Eye (tissue), 1 donor: ENCODE data around the gene P2RY6.

Source experiments
- DNase-seq: peaks from one replicate; pipeline ENCODE4 v3.0.0-alpha.2; 2015

P2RY6 gene

GRCh38 chr11:73281796-73282660, 9.9 kb downstream of the P2RY6 start:
- no peak for DNase-seq

GRCh38 chr11:73283276-73284000, 11.3 kb downstream of the P2RY6 start:
- DNase-seq, result no peak

GRCh38 chr11:73284106-73284505, 12.0 kb downstream of the P2RY6 start:
- no peak for DNase-seq

GRCh38 chr11:73285721-73286120, 13.6 kb downstream of the P2RY6 start:
- no peak for DNase-seq

DNA sequence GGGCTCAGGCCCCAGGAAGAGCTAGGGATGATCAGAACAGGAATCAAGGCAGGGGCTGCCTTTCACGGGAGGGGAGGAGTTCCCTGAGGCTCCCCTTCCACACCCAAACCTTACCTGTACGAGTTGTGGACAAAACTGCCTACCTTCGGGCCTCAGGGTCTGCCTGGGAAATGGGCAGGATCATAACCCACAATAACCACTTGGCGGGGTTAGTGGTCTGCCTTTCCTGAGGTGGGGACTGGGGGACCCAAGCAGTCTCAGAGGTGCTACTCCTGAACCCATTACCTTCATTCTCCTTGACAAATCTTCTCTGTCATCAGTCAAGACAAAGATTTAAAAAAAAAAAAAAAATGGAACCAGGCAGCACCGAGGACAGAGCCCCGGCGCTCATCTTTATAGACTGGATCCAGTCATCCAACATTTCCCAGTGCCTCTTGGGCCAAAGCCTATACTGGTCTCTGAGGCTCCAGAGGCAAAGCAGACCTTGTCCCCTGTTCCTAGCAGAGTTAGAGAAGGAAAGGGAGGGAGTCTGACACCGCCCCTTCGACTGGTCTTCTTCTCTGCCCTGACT, 14.2 kb downstream of the P2RY6 start:
- no peak for DNase-seq

GRCh38 chr11:73287400-73288101, 15.4 kb downstream of the P2RY6 start:
- no peak for DNase-seq

DNA sequence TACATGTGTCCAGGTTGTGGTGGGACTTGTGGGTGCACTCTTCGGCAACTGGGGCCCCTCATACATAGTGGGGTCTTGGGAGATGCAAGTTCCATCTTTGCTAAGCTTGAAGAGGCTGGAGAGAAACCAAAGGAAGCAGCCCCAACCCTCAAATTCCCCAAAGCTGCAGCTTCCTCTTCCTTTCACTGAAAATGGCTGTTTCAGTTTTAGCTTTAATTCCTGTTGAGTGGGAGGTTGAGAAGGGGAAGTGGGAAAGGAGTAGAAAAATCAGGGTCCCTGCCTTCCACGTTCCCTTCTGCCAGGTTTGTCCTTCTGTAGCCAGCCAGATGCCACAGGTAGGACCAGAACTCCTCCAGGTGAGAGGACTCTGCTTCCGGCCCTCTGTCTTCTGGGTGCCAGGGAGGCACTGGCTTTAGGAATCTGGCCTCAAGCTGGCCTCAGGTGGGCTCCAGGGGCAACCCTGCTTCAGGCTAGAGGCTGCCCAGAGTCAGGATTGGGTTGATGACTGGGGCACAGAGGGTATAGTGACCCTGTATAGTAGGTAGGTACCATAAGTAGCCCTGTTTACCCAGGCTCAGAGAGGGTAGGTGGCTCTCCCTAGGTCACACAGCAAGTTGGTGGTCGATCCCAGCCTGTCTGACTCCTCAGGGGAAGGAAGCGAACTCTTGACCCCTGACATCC, 16.2 kb downstream of the P2RY6 start:
- no peak for DNase-seq

GRCh38 chr11:73288873-73289707, 17.0 kb downstream of the P2RY6 start:
- DNase-seq, result peak; percentile 91

GRCh38 chr11:73290536-73290935, 18.4 kb downstream of the P2RY6 start:
- no peak for DNase-seq

- DNase-seq, result no peak
Observed at GRCh38 chr11:73291196-73291595, 19.1 kb downstream of the P2RY6 start.

DNA sequence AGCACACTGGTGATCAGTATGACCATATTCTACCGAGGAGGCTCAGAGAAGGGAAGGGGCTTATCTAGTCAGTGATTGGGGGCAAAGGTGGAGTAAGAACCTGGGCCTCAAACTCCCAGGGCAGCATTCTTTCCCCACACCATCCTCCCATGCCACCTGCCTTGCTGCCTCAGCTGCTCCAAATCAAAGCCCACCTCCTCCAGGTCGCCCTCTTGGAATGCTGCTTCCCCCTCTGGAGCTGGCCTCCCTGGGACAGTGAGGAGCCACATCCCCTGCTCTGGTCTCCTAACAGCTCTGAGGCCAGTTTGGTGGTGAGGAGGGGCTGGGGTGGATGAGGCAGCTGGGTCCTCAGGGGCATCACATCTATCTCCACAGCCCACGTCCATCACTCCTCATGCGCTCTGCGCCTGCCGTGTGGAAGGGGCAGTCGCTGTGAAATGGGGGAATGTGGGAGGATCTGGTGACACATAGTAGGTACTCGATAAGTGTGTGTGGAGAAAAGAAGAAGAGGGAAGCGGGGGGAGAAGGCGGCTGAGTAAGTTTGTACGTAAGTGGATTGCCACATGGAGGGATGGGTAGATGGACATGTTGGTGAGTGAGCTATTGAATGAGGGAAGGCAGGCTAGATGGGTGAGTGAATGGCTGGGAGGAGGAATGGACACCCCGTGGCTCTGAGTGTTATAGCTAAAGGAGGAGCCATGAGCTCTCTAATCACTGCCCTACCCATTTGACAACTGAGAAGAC, 19.8 kb downstream of the P2RY6 start:
- no peak for DNase-seq

GRCh38 chr11:73292525-73292894, 20.4 kb downstream of the P2RY6 start:
- DNase-seq, result no peak

DNA sequence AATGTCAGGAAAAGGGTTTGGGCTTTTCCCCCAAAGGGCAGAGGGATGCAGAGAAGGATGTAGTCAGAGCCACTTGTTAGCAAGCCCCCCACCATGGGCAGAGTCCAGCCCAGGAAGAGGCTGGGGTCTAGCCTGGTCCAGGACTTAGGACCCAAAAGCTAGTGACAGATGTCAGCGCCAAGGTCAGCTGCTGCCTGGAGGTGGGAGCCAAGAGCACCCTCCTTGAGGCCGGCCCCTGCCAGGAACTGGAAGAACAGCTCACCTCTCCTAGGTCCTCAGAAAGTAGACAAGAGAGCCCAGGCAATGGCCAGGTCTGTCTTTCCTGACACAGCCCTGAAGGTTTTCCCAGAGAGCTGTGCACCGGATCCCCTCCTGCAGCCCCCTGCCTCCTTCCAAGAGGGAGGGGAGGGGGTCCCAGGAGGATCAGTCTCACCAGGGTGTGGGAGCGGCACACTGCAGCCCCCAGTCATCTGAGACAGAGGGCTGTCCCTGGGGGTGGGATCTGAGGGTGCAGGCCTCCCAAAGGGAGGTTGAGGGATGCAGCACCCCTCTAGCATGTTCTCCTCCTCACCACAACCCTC, 21.3 kb downstream of the P2RY6 start:
- no peak for DNase-seq

- no peak for DNase-seq
Observed at GRCh38 chr11:73294604-73295003, 22.5 kb downstream of the P2RY6 start.

DNA sequence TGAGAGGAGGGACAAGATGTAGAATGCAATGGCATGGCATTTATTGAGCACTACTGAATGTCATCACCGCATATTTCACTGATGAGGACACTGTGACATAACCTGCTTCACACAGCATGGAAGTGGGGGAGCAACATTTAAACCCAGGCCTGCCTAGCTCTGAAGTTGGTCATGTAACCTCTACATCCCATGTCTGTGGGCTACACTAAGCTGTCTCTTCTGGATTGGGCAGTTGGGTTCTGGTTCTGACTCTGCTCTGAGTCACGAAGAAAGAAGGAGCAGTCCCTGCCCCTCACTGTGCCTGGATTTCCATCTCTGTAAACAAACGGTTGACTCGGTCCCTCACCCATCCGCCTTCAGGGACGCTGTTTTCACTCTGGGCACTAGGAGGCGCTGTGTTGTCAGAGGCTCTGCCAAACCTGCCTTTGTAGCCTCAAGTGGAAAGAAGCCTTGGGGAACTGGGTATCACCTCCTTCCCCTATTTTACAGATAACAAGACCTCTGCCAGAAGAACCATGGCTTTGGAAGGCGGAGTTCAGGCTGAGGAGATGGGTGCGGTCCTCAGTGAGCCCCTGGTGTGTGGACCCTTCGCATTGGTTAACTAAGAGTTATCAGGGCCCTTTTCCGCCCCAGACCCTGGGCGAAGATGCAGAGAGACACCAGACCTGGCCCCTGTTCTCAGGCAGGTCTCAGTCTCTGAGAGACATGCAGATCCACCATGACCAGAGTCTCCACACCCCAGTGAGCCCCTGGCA, 23.3 kb downstream of the P2RY6 start:
- DNase-seq, result peak; percentile 92

DNA sequence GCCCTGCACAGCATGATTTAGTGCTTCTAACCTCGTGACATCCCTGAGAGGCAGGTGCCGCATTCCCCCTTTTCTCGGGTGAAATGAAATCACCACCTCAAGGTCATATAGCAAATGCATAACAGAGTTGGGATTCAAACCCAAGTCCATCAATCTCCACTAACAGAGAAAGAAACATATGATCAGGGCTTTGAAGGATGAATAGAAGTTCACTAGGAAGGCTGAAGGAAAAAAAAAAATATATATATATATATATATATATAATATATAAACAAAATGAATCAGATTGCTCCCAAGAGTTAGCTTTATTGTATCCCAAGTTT, 23.8 kb downstream of the P2RY6 start:
- no peak for DNase-seq

GRCh38 chr11:73296501-73297230, 24.5 kb downstream of the P2RY6 start:
- no peak for DNase-seq

DNA sequence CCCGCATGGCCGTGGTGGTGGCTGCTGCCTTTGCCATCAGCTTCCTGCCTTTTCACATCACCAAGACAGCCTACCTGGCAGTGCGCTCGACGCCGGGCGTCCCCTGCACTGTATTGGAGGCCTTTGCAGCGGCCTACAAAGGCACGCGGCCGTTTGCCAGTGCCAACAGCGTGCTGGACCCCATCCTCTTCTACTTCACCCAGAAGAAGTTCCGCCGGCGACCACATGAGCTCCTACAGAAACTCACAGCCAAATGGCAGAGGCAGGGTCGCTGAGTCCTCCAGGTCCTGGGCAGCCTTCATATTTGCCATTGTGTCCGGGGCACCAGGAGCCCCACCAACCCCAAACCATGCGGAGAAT, 25.1 kb downstream of the P2RY6 start:
- DNase-seq, result no peak

DNA sequence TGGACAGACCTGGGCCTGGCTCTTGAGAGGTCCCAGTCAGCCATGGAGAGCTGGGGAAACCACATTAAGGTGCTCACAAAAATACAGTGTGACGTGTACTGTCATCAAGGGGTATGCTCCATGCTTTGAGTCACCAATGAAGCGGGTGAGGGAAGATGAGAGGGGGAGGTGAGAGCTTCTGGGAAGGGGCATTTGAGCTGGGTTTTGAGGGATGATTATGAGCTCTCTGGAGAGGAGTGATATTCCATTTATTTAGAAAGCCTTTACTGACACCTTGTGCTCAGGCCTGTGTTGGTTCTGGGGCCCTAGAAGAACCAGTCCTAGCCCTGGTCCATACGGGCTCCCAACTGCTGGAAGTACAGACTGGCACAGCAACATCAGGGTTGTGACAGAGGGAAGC, 25.6 kb downstream of the P2RY6 start:
- DNase-seq, result no peak
